Ramos (cell line): ENCODE data around the gene CMC1.

Experiments used
- in situ Hi-C: fragments of 300-500 bp; cut with MboI; formaldehyde crosslinking; loops from one replicate; pipeline ENCODE4 v1.14.3; 2022; ENCODE audit warnings: low sequenced_read_pairs; ENCODE audit not compliant: unreplicated experiment

CMC1 gene

DNA sequence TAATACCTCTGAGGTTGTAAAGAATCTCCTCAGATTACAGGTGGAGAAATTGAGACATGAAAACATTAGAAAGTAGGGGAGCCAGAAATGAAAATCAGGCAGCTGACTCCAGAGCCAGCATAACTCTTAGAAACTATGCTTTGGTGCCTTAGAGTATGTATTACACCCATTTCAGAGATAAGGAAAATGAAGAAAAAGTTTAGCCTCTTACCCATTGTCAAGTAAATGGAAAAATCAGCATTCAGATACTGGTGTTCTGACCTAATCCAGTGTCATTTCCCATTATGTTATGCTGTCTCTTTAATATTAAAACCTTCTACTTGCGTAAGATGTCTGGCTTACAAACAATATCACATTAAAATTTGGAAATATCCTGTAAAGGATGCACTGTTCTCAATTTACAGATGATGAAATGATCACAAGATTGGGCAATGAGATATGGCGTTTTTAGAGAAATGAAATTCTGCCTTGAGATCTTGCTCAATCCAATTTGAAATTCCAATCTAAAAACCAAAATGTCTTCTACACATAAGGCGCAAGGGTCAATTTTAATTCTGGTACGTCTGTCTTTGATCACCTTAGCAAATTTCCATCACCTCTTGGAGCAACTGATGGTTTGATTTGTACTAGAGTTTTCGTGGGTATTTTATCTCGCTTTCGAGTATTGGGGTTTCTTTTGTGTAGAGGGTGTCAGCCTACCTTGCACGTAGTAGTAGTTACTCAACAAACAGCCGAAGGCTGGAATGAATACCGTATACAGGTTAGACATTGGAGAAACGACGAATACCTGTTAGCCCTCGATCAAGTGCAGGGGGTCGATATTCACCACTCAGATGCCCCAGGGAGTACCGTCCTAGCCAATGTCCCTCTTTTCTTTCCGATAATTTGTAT is 106.2 kb downstream of the CMC1 start:
- in situ Hi-C loops: no loop called here

DNA sequence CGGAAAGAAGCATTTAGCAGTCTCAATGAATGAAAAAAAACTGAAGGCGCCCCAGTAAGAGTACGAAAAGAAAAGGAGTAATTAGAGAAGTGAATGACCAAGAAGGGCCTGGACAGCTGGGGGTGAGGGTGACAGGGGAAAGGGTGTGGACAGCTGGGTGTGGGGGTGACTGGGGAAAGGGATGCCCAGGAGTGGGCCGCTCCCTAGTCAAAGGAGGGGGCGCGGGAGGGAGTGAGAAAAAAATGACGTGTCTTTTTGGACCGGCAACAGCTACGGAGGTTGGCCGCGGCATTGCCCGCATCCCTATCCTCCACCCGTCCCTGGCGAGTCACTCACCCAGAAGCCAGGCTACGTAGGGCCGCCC is 106.8 kb downstream of the CMC1 start:
- in situ Hi-C loops: no loop called here

DNA sequence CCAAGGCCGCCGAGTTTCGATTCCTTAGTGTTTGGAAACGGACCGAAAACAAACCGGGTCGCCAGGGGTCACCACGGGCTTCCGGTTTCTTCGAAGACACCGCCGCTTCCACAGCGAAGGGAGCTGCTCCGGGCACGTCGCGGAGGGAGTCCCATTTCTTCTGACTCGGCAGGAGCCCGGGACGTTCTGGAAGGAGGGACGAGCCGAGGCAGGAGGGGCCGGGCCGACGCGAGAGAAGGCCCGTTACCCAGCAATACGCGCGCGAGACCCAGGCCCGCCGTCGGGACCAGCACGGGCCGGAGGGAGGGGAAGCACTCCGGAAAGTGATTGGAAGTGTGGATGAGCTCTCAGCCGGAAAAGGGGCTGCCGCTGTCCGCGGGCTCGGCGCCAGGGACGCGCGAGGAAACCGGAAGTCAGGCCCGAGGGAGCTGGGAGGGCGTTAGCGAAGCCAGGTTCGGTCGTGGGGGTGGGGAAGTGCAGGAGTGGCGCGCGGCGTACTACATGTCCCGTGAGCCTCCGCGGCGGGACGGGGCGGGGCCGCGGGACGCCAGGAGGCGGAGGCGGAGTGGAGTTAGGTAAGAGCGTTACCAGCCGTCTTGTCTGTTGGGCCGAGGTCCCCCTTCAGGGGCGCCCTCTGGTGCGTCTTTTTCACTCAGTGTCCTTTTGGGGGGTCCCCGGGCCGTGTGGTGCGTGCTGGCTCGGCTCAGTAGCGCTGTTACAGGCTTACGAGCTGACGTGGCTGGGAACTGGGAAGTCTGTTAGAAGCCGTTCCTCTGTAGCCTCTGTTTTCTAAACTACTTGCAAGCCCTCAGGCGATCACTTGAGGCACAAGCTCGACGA is 107.4 kb downstream of the CMC1 start, which contains the start of the genes AZI2 and ZCWPW2:
AZI2 (minus strand) TSS at position 196 of the 840 bp plus-strand sequence. CDS start 8,207 bp downstream, outside the sequence.
ZCWPW2 (plus strand) TSS at position 93 of the 840 bp plus-strand sequence. CDS start 64,348 bp downstream, outside the sequence.
- in situ Hi-C loops: no loop called here

DNA sequence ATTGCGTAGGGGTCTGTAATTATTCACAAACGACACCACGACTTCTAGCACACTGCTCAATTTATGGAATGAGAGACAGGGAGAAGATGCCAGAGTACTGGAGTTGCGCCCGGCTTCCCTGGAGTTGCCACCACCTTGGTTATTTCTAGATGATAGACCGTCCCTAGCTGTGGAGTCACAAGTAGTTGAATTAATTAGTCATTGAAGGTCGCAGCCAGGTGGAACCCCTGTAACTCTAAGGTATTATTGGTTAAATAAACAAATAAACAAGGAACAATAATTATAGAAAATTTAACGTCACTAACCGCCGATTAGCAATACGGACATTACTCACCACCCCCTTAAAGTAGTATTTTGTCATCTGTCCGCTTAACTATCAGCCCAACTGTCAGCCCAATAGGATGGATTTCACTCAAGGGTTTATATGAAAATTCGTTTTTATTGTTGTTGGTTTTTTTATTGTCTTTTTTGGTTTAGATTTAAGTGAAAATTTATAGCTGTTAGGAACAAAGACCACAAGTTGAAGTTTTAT is 108.1 kb downstream of the CMC1 start:
- in situ Hi-C loops: no loop called here
